GM23338 (cell line): ENCODE data around the gene KLF7. TPM values are rescaled to one million over a fixed set of nuclear protein-coding genes. Genes with fewer than 3 reads are reported as not detected.

Experiments used
- ATAC-seq: fragments of 200-7000 bp; cut with Tn5 transposase; 3 replicates; pipeline ENCODE4 v1.9.1; 2020
- DNase-seq: peaks from one replicate; pipeline ENCODE4 v3.0.0-alpha.2; 2015; ENCODE audit warnings: low spot score
- H2AFZ ChIP-seq: fragments of 200-600 bp; sonication (generic); 2 replicates; pipeline ENCODE4 v1.8.0; 2016; ENCODE audit warnings: antibody characterized with exemption, mild to moderate bottlenecking, moderate library complexity
- H3F3A ChIP-seq: fragments of 200-600 bp; sonication (generic); replicated peaks from 2 replicates; pipeline ENCODE4 v1.8.0; 2017; ENCODE audit warnings: antibody characterized with exemption, mixed run types, low read depth
- H3K27ac ChIP-seq: fragments of 200-600 bp; sonication (generic); 2 replicates; pipeline ENCODE4 v1.6.1; 2016; ENCODE audit warnings: low read depth
- H3K27me3 ChIP-seq: fragments of 200-600 bp; sonication (generic); 2 replicates; pipeline ENCODE4 v1.8.0; 2016; ENCODE audit warnings: mild to moderate bottlenecking, mixed run types, moderate library complexity; ENCODE audit not compliant: insufficient read depth
- H3K36me3 ChIP-seq: fragments of 200-600 bp; sonication (generic); 2 replicates; pipeline ENCODE4 v1.8.0; 2016; ENCODE audit warnings: mild to moderate bottlenecking; ENCODE audit not compliant: insufficient read depth
- H3K4me1 ChIP-seq: fragments of 200-600 bp; sonication (generic); 2 replicates; pipeline ENCODE4 v1.8.0; 2016; ENCODE audit warnings: mild to moderate bottlenecking, moderate library complexity; ENCODE audit not compliant: insufficient read depth
- H3K4me2 ChIP-seq: fragments of 200-600 bp; sonication (generic); 2 replicates; pipeline ENCODE4 v1.7.1; 2017; ENCODE audit warnings: mixed run types
- H3K4me3 ChIP-seq: fragments of 200-600 bp; sonication (generic); 2 replicates; pipeline ENCODE4 v1.6.1; 2016; ENCODE audit warnings: mixed run types
- H3K79me2 ChIP-seq: fragments of 200-600 bp; sonication (generic); replicated peaks from 2 replicates; pipeline ENCODE4 v1.8.0; 2017; ENCODE audit warnings: mild to moderate bottlenecking; ENCODE audit not compliant: insufficient read depth
- H3K9me2 ChIP-seq: fragments of 200-600 bp; sonication (generic); 2 replicates; pipeline ENCODE4 v1.8.0; 2017; ENCODE audit not compliant: insufficient read depth
- H4K20me1 ChIP-seq: fragments of 200-600 bp; sonication (generic); replicated peaks from 2 replicates; pipeline ENCODE4 v1.8.0; 2017; ENCODE audit warnings: mild to moderate bottlenecking; ENCODE audit not compliant: insufficient read depth
- H3K27ac Mint-ChIP-seq: 2 replicates; pipeline ENCODE4 v1.8.0; 2020; ENCODE audit warnings: inconsistent platforms, mild to moderate bottlenecking, moderate library complexity, mixed read lengths
- H3K27me3 Mint-ChIP-seq: 3 replicates; pipeline ENCODE4 v1.8.0; 2022; ENCODE audit warnings: low read depth, mild to moderate bottlenecking, moderate library complexity, mixed read lengths, inconsistent platforms; ENCODE audit not compliant: insufficient read depth, poor library complexity
- H3K36me3 Mint-ChIP-seq: 3 replicates; pipeline ENCODE4 v1.8.0; 2021; ENCODE audit warnings: low read depth, mild to moderate bottlenecking, inconsistent platforms, moderate library complexity, mixed read lengths
- H3K4me1 Mint-ChIP-seq: 3 replicates; pipeline ENCODE4 v1.8.0; 2020; ENCODE audit warnings: mild to moderate bottlenecking, inconsistent platforms, mixed read lengths
- H3K4me3 Mint-ChIP-seq: 3 replicates; pipeline ENCODE4 v1.8.0; 2021; ENCODE audit warnings: moderate library complexity, mild to moderate bottlenecking, inconsistent platforms, mixed read lengths
- H3K9me3 Mint-ChIP-seq: 3 replicates; pipeline ENCODE4 v1.8.0; 2020; ENCODE audit warnings: moderate library complexity, mild to moderate bottlenecking, inconsistent platforms, mixed read lengths
- CREB1 ChIP-seq: fragments of 250-450 bp; sonication (Bioruptor Pico); IDR thresholded peaks from 2 replicates; pipeline ENCODE4 v1.5.0; 2020; ENCODE audit warnings: low read depth, mild to moderate bottlenecking, moderate library complexity
- EZH2 ChIP-seq: fragments of 200-600 bp; sonication (generic); IDR thresholded peaks from one replicate; pipeline ENCODE4 v1.8.0; 2017; ENCODE audit warnings: antibody characterized with exemption, mild to moderate bottlenecking, low read depth; ENCODE audit not compliant: unreplicated experiment
- EZH2phosphoT487 ChIP-seq: fragments of 200-600 bp; sonication (generic); IDR thresholded peaks from one replicate; pipeline ENCODE4 v1.8.1; 2018; ENCODE audit warnings: antibody characterized with exemption; ENCODE audit not compliant: unreplicated experiment
- JUNB ChIP-seq: IDR thresholded peaks from one replicate; pipeline ENCODE4 v1.6.1; 2016; ENCODE audit warnings: antibody characterized with exemption; ENCODE audit not compliant: unreplicated experiment
- NANOG ChIP-seq: IDR thresholded peaks from 2 replicates; pipeline ENCODE4 v1.6.1; 2016; ENCODE audit warnings: antibody characterized with exemption, borderline replicate concordance
- POLR2AphosphoS5 ChIP-seq: IDR thresholded peaks from 2 replicates; pipeline ENCODE4 v1.6.1; 2016; ENCODE audit warnings: antibody characterized with exemption, low read depth
- STAT1 ChIP-seq: IDR thresholded peaks from one replicate; pipeline ENCODE4 v1.6.1; 2016; ENCODE audit warnings: antibody characterized with exemption; ENCODE audit not compliant: unreplicated experiment
- ZNF114 ChIP-seq: fragments of 250-450 bp; sonication (Bioruptor Pico); IDR thresholded peaks from 2 replicates; pipeline ENCODE4 v1.5.0; 2020; ENCODE audit warnings: mild to moderate bottlenecking, moderate library complexity
- ZNF331 ChIP-seq: fragments of 250-450 bp; sonication (Bioruptor Pico); IDR thresholded peaks from 2 replicates; pipeline ENCODE4 v1.5.0; 2020; ENCODE audit warnings: low read depth, mild to moderate bottlenecking, moderate library complexity
- polyA plus RNA-seq: library from polyadenylated mRNA; unstranded; fragments of >200 nt; fragmentation: Nextera tagmentation; extraction: Ambion mirVana; gene quantifications from 2 replicates; pipeline ENCODE4 v1.2.1, GENCODE V29; 2016
- total RNA-seq: library from RNA; depleted of rRNA; stranded (reverse); fragments of >200 nt; shearing (Covaris generic); gene quantifications from 2 replicates; pipeline ENCODE4 v1.2.3, GENCODE V29; 2014
- TF ChIP-seq, protein P1 (sequence below): IDR thresholded peaks from 2 replicates; pipeline ENCODE4 v1.6.1; 2016; ENCODE audit warnings: antibody characterized with exemption
- TF ChIP-seq, protein P2 (sequence below), 2 experiments: fragments of 200-600 bp in 1 of 2; sonication (generic) in 1 of 2; conservative IDR thresholded peaks; 2 replicates each; pipeline versions ENCODE4 v1.5.1 to v1.6.1; 2016 to 2017; ENCODE audit warnings: antibody characterized with exemption in 2 of 2, low read depth in 2 of 2, mild to moderate bottlenecking in 2 of 2, moderate library complexity in 1 of 2
- TF ChIP-seq, protein P3 (sequence below): IDR thresholded peaks from one replicate; pipeline ENCODE4 v1.6.1; 2018; ENCODE audit warnings: antibody characterized with exemption; ENCODE audit not compliant: unreplicated experiment
- TF ChIP-seq, protein P4 (sequence below): fragments of 250-450 bp; sonication (Bioruptor Pico); IDR thresholded peaks from 2 replicates; pipeline ENCODE4 v1.5.0; 2020; ENCODE audit warnings: mild to moderate bottlenecking, moderate library complexity

The KLF7 gene
- total and polyA plus RNA-seq, 2 experiments from 2014 or later, result 5.7 to 15.4 TPM

DNA sequence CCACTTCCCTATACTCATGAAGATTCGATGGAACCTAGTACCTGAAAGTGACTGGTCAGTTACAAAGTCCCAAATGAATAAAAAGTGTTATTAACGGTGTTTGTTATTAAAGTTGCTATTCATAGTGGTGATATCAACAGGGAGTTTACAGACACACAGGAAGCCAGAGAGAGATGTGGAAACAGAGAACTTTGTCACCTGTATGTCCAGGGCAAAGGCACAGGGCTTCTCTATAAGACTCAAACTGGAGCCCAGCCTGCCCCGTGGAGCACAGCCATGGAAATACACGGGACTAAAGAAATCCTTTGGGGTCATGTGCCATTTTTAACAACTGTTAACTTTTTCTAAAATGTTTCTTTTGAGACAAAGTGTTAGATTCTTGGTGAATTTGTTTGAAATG, 68.5 kb downstream of the KLF7 start:
- H3K4me1 Mint-ChIP-seq, result peaks cover 30% of the 10 kb centered on the region
- no peak for DNase-seq
- no peaks in the 10 kb centered on the region for H3K9me3 Mint-ChIP-seq
- H3K4me3 Mint-ChIP-seq, result no peak overlapping the region
- no peaks in the 10 kb centered on the region for H3K9me2 ChIP-seq
- no peak overlapping the region for H3K4me3 ChIP-seq
- no peak overlapping the region for H3K4me2 ChIP-seq
- no peaks in the 10 kb centered on the region for H3F3A ChIP-seq
- H3K4me1 ChIP-seq, result peaks cover 32% of the 10 kb centered on the region
- no peaks in the 10 kb centered on the region for H3K36me3 ChIP-seq
- no peak overlapping the region for H3K27ac ChIP-seq
- H3K27me3 ChIP-seq, result no peaks in the 10 kb centered on the region
- H3K27ac Mint-ChIP-seq, result 0 out of 2 replicates have a peak overlapping the region, but pooled peaks have one; percentile 50
- TF ChIP-seq POLR2AphosphoS5 (no peak), NANOG (no peak), EZH2phosphoT487 (no peak), CREB1 (no peak), STAT1 (no peak), ZNF114 (no peak), EZH2 (no peak), ZNF331 (CRISPR knock-in tag) (no peak), JUNB (no peak)
- TF ChIP-seq, protein P1, sequence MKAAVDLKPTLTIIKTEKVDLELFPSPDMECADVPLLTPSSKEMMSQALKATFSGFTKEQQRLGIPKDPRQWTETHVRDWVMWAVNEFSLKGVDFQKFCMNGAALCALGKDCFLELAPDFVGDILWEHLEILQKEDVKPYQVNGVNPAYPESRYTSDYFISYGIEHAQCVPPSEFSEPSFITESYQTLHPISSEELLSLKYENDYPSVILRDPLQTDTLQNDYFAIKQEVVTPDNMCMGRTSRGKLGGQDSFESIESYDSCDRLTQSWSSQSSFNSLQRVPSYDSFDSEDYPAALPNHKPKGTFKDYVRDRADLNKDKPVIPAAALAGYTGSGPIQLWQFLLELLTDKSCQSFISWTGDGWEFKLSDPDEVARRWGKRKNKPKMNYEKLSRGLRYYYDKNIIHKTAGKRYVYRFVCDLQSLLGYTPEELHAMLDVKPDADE, result no peak
- TF ChIP-seq, protein P2, sequence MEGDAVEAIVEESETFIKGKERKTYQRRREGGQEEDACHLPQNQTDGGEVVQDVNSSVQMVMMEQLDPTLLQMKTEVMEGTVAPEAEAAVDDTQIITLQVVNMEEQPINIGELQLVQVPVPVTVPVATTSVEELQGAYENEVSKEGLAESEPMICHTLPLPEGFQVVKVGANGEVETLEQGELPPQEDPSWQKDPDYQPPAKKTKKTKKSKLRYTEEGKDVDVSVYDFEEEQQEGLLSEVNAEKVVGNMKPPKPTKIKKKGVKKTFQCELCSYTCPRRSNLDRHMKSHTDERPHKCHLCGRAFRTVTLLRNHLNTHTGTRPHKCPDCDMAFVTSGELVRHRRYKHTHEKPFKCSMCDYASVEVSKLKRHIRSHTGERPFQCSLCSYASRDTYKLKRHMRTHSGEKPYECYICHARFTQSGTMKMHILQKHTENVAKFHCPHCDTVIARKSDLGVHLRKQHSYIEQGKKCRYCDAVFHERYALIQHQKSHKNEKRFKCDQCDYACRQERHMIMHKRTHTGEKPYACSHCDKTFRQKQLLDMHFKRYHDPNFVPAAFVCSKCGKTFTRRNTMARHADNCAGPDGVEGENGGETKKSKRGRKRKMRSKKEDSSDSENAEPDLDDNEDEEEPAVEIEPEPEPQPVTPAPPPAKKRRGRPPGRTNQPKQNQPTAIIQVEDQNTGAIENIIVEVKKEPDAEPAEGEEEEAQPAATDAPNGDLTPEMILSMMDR (conservative IDR thresholded peaks at IDR 0.05; ENCODE audit: low read depth in 2 of 2), result no peak
- TF ChIP-seq, protein P3, sequence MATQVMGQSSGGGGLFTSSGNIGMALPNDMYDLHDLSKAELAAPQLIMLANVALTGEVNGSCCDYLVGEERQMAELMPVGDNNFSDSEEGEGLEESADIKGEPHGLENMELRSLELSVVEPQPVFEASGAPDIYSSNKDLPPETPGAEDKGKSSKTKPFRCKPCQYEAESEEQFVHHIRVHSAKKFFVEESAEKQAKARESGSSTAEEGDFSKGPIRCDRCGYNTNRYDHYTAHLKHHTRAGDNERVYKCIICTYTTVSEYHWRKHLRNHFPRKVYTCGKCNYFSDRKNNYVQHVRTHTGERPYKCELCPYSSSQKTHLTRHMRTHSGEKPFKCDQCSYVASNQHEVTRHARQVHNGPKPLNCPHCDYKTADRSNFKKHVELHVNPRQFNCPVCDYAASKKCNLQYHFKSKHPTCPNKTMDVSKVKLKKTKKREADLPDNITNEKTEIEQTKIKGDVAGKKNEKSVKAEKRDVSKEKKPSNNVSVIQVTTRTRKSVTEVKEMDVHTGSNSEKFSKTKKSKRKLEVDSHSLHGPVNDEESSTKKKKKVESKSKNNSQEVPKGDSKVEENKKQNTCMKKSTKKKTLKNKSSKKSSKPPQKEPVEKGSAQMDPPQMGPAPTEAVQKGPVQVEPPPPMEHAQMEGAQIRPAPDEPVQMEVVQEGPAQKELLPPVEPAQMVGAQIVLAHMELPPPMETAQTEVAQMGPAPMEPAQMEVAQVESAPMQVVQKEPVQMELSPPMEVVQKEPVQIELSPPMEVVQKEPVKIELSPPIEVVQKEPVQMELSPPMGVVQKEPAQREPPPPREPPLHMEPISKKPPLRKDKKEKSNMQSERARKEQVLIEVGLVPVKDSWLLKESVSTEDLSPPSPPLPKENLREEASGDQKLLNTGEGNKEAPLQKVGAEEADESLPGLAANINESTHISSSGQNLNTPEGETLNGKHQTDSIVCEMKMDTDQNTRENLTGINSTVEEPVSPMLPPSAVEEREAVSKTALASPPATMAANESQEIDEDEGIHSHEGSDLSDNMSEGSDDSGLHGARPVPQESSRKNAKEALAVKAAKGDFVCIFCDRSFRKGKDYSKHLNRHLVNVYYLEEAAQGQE, result no peak
- TF ChIP-seq, protein P4, sequence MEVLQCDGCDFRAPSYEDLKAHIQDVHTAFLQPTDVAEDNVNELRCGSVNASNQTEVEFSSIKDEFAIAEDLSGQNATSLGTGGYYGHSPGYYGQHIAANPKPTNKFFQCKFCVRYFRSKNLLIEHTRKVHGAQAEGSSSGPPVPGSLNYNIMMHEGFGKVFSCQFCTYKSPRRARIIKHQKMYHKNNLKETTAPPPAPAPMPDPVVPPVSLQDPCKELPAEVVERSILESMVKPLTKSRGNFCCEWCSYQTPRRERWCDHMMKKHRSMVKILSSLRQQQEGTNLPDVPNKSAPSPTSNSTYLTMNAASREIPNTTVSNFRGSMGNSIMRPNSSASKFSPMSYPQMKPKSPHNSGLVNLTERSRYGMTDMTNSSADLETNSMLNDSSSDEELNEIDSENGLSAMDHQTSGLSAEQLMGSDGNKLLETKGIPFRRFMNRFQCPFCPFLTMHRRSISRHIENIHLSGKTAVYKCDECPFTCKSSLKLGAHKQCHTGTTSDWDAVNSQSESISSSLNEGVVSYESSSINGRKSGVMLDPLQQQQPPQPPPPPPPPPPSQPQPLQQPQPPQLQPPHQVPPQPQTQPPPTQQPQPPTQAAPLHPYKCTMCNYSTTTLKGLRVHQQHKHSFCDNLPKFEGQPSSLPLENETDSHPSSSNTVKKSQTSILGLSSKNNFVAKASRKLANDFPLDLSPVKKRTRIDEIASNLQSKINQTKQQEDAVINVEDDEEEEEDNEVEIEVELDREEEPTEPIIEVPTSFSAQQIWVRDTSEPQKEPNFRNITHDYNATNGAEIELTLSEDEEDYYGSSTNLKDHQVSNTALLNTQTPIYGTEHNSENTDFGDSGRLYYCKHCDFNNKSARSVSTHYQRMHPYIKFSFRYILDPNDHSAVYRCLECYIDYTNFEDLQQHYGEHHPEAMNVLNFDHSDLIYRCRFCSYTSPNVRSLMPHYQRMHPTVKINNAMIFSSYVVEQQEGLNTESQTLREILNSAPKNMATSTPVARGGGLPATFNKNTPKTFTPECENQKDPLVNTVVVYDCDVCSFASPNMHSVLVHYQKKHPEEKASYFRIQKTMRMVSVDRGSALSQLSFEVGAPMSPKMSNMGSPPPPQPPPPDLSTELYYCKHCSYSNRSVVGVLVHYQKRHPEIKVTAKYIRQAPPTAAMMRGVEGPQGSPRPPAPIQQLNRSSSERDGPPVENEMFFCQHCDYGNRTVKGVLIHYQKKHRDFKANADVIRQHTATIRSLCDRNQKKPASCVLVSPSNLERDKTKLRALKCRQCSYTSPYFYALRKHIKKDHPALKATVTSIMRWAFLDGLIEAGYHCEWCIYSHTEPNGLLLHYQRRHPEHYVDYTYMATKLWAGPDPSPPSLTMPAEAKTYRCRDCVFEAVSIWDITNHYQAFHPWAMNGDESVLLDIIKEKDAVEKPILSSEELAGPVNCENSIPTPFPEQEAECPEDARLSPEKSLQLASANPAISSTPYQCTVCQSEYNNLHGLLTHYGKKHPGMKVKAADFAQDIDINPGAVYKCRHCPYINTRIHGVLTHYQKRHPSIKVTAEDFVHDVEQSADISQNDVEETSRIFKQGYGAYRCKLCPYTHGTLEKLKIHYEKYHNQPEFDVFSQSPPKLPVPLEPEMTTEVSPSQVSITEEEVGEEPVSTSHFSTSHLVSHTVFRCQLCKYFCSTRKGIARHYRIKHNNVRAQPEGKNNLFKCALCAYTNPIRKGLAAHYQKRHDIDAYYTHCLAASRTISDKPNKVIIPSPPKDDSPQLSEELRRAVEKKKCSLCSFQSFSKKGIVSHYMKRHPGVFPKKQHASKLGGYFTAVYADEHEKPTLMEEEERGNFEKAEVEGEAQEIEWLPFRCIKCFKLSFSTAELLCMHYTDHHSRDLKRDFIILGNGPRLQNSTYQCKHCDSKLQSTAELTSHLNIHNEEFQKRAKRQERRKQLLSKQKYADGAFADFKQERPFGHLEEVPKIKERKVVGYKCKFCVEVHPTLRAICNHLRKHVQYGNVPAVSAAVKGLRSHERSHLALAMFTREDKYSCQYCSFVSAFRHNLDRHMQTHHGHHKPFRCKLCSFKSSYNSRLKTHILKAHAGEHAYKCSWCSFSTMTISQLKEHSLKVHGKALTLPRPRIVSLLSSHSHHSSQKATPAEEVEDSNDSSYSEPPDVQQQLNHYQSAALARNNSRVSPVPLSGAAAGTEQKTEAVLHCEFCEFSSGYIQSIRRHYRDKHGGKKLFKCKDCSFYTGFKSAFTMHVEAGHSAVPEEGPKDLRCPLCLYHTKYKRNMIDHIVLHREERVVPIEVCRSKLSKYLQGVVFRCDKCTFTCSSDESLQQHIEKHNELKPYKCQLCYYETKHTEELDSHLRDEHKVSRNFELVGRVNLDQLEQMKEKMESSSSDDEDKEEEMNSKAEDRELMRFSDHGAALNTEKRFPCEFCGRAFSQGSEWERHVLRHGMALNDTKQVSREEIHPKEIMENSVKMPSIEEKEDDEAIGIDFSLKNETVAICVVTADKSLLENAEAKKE (CRISPR knock-in tag), result no peak
- H3K79me2 ChIP-seq, result peaks cover 8% of the 10 kb centered on the region; the same call in 1 of the 2 replicates
- H4K20me1 ChIP-seq, result no peaks in the 10 kb centered on the region
- ATAC-seq, result no peak
- no peak overlapping the region for H2AFZ ChIP-seq
- no peaks in the 10 kb centered on the region for H3K27me3 Mint-ChIP-seq
- no peaks in the 10 kb centered on the region for H3K36me3 Mint-ChIP-seq
